Measurements from ENCODE around the gene MRPL50.
A peak's percentile ranks its signal among the peaks of the same experiment; 100 is the strongest.
"Not testable (repeated sequence)": the region's sequence is repeated elsewhere in the genome, so short reads cannot be mapped to it uniquely, and the experiment has no call there.

Gene MRPL50

GRCh38 chr9:101417977-101418376 lies 19.6 kb upstream of the MRPL50 start:
- no peak for DNase-seq (ENCODE audit: low read depth)

- no peak for DNase-seq (ENCODE audit: low read depth)
Measured at GRCh38 chr9:101417389-101417788, 19.0 kb upstream of the MRPL50 start.

- DNase-seq (ENCODE audit: low read depth): no peak
Measured at GRCh38 chr9:101415578-101415977, 17.2 kb upstream of the MRPL50 start.

- no peak for DNase-seq (ENCODE audit: low read depth)
Measured at GRCh38 chr9:101414839-101415238, 16.4 kb upstream of the MRPL50 start.

GRCh38 chr9:101409079-101409477 lies 10.7 kb upstream of the MRPL50 start:
- no peak for DNase-seq (ENCODE audit: low read depth)

- DNase-seq (ENCODE audit: low read depth): no peak
Measured at GRCh38 chr9:101408374-101409078, 10.1 kb upstream of the MRPL50 start.

DNA sequence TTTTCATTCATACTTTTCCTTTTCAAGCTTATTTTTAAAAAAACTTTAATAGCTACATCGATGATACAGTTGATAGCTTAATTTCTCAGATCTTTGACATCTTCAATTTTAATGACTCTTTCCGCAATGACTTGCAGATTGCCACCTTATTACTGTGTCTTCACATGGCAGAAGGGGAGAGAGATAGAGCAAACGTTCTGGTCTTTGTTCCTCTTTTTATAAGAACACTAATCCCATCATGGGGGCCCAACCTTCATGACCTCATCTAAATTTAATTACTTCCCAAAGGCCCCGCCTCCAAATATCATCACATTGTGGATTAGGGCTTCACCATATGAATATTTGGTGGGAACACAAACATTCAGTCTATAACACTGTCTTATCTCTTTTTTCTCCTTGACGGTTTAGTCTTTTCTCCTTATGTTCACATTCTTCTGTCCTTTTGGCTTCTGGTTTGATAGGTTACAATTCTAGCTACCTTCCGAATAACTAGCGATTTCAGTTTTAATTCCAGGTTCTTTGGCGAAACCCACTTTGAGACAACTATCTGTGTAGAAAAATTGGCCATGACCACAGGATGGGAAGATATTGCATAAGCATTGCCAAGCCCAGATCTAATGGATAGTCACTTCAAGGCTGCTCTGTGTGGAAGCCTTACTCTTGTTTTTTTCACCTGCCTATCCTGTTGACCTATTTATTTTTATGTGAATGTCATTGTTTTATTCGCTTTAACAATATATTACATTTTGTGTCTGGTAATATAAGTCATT lies 5.3 kb upstream of the MRPL50 start:
- no peak for DNase-seq (ENCODE audit: low read depth)

GRCh38 chr9:101400120-101400519 lies 1.7 kb upstream of the MRPL50 start:
- no peak for DNase-seq (ENCODE audit: low read depth)

DNA sequence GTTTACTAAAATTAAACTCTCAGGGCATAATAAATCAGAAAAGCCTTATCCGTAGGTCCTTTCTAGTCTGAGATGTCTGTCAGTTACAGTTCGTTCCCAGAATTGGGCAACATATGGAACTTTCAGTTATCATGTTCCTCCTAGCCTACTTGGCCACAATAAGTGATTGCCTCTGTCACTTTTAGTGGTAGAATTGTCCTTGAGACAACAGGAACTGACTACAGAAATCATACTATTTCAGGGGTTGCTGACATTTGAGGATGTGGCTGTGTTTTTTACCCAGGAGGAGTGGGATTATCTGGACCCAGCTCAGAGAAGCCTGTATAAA lies 1.2 kb upstream of the MRPL50 start:
- no peak for DNase-seq (ENCODE audit: low read depth)

GRCh38 chr9:101398930-101399642 lies 668 bp upstream of the MRPL50 start:
- DNase-seq (ENCODE audit: low read depth): no peak

DNA sequence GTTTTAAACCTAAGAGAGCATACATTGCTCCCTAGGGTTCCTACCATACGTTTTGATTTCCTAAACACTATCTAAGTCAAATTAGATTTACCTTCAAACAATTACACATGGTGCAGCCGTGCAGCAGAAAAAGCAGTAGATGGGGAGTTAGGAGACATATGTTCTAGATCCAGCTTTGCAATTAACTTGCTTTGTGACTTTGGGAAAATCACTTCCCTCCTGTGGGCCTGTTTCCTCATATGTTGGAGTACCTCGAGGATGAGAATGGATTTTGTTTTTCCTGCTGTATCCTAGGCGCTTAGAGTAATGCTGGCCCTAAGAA lies 711 bp downstream of the MRPL50 start:
- no peak for DNase-seq (ENCODE audit: low read depth)

DNA sequence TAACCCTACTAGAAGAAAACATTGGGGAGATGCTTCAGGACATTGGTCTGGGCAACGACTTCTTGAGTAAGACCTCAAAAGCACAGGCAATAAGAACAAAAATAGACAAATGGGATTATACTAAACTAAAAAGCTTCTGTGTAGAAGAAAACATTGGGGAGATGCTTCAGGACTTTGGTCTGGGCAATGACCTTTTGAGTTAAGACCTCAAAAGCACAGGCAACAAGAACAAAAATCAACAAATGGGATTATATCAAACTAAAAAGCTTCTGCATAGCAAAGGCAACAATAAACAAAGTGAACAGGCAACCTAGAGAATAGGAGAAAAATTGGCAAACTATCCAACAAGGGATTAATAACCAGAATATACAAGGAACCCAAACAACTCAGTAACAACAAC lies 3.7 kb downstream of the MRPL50 start:
- DNase-seq (ENCODE audit: low read depth): no peak

GRCh38 chr9:101393135-101393534 lies 5.3 kb downstream of the MRPL50 start:
- no peak for DNase-seq (ENCODE audit: low read depth)

DNA sequence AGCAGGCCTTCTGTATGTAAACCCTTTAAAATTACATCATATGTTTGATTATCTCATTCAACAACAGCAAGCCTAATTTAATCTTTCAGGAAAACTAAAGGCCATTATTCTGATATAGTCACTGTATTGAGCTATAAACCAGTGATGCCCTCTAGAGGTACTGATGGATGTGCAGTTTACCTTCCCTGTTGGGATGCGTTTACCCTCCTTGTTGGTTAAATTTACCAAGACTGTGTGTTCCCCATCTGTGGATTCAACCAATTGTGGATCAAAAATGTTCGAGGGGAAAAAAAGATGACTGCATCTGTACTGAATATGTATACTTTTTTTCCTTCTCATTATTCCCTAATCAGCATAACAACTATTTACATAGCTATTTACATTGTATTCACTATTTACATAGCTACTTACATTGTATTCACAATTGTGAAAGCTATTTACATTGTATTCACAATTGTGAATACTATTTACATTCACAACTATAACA lies 9.9 kb downstream of the MRPL50 start:
- no peak for DNase-seq (ENCODE audit: low read depth)

GRCh38 chr9:101387871-101388506 lies 10.4 kb downstream of the MRPL50 start:
- no peak for DNase-seq (ENCODE audit: low read depth)

- not testable (repeated sequence) for DNase-seq (ENCODE audit: low read depth)
Measured at GRCh38 chr9:101384873-101385536, 13.4 kb downstream of the MRPL50 start, which contains the start of gene BAAT. Gene BAAT (minus strand): TSS chr9:101385006. CDS start chr9:101371404, 13,602 bp downstream.

DNA sequence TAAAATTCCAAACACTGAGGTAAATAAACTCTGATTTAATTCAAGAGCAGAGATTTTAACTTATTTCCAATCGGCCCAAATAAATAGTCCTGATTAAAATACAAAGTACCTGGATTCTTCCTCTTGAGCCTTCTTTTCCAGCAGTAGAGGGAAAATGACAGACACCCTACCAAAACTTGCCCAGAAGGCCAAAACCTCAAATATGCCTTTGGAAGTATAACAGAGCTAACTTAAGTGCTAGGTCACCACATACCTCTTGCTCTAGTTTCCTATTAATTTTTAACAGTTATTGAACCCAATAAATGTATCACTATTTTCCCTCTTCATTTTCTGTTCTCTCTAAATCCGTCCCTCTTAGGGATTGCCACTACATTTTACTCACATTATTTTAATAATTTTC lies 15.1 kb downstream of the MRPL50 start:
- DNase-seq (ENCODE audit: low read depth): no peak

GRCh38 chr9:101381833-101382342 lies 16.5 kb downstream of the MRPL50 start:
- DNase-seq (ENCODE audit: low read depth): no peak

GRCh38 chr9:101381118-101381517 lies 17.3 kb downstream of the MRPL50 start:
- DNase-seq (ENCODE audit: low read depth): no peak

DNA sequence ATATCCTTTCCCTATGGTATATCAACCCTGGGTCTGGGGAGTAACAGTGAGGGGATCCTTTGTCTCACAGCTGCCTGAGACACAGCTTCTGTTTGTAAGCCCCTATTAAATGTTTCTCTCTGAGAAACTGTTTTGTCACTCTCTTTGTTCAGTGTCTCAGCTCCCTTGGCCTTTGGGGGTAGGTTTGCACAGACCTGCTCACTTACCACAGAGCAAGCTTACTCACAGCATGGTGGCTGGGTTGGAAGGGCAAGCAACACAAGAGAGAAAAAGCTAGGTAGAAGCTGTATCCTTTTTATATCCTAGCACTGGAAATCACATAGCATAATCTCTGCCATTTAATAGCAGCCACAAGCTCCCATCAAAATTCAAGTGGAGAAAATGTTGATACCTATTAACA lies 18.1 kb downstream of the MRPL50 start:
- no peak for DNase-seq (ENCODE audit: low read depth)

GRCh38 chr9:101376111-101376848 lies 22.1 kb downstream of the MRPL50 start:
- peak; percentile 68 for DNase-seq (ENCODE audit: low read depth)
